Esophagus squamous epithelium (tissue), 5 donors: ENCODE results near the gene TMEM236. TPM values are rescaled to one million over a fixed set of nuclear protein-coding genes. Genes with fewer than 3 reads are reported as not detected.

Experiments used
- DNase-seq: peaks from one replicate; lab custom pipeline; 2025; lab: John Stamatoyannopoulos, UW
- H3K27ac ChIP-seq, 4 donors: fragments of 200-600 bp; sonication (generic); one replicate each; pipeline ENCODE4 v1.5.1; 2016 to 2019; ENCODE audit warnings: mild to moderate bottlenecking in 1 of 4
- H3K27me3 ChIP-seq, 4 donors: fragments of 200-600 bp; sonication (generic); 1 replicate in 3 of 4; 2 replicates in 1 of 4; pipeline versions ENCODE4 v1.5.1 to v1.6.0; 2017 to 2021; ENCODE audit warnings: antibody characterized with exemption in 1 of 4
- H3K36me3 ChIP-seq, 3 donors: fragments of 200-600 bp; sonication (generic); one replicate each; pipeline ENCODE4 v1.5.1; 2016 to 2019
- H3K4me1 ChIP-seq, 3 donors: fragments of 200-600 bp; sonication (generic); one replicate each; pipeline ENCODE4 v1.5.1; 2017 to 2019
- H3K4me3 ChIP-seq, 4 donors: fragments of 200-600 bp; sonication (generic); 1 replicate in 3 of 4; 2 replicates in 1 of 4; pipeline ENCODE4 v1.5.1; 2016 to 2019; ENCODE audit warnings: mild to moderate bottlenecking in 2 of 4, moderate library complexity in 1 of 4
- H3K9me3 ChIP-seq, 3 donors: fragments of 200-600 bp; sonication (generic); one replicate each; pipeline ENCODE4 v1.5.1; 2016 to 2019
- CTCF ChIP-seq, 6 experiments: fragments of 450-650 bp in 4 of 6; fragments of 200-600 bp in 2 of 6; sonication (generic) in 2 of 6; IDR thresholded peaks; one replicate each; pipeline ENCODE4 v1.5.1; 2016 to 2019; ENCODE audit warnings: antibody characterized with exemption in 6 of 6, mild to moderate bottlenecking in 4 of 6, moderate library complexity in 4 of 6
- POLR2A ChIP-seq, 4 donors: fragments of 450-650 bp; IDR thresholded peaks; one replicate each; pipeline ENCODE4 v1.6.1; 2017; ENCODE audit warnings: antibody characterized with exemption in 4 of 4, mild to moderate bottlenecking in 4 of 4, moderate library complexity in 3 of 4
- WGBS, 2 donors: methylation state at CpG; one replicate each; pipeline ENCODE4 v1.1.5; 2018; 5-methylcytosine and 5-hydroxymethylcytosine counted together
- intact Hi-C: fragments of 100-400 bp; cut with DNase I; formaldehyde crosslinking; loops from one replicate; pipeline ENCODE4 v1.15.0; 2022
- total RNA-seq, 4 donors: library from RNA; depleted of rRNA; stranded (reverse); fragments of >200 nt; gene quantifications; one replicate each; pipeline ENCODE4 v1.1.0, GENCODE V29; 2016
- donor health status: DM: yes; HTN: yes; CAD: no.

The TMEM236 gene
- total RNA-seq, 4 donors from 2014 or later, result 0.04 to 0.76 (median 0.15) TPM

- no peak for TF ChIP-seq POLR2A (IDR thresholded peaks at IDR 0.05)
- no peaks in the 10 kb centered on the region for H3K9me3 ChIP-seq
- no peaks in the 10 kb centered on the region for H3K4me1 ChIP-seq
- no peak overlapping the region for H3K4me3 ChIP-seq
- no peaks in the 10 kb centered on the region for H3K27me3 ChIP-seq
- H3K36me3 ChIP-seq, result no peaks in the 10 kb centered on the region
- H3K27ac ChIP-seq, result no peak overlapping the region
- DNase-seq, result no peak
- WGBS, 2 donors, result 73 to 84% methylated on average over 6 of the region's 6 CpGs
- intact Hi-C loops, result no loop called here
Observed at GRCh38 chr10:17729630-17730029, 22.4 kb upstream of the TMEM236 start.

GRCh38 chr10:17730667-17731066 lies 21.3 kb upstream of the TMEM236 start:
- 72 to 73% methylated on average over 7 to 8 of the region's 8 CpGs for WGBS, 2 donors
- H3K36me3 ChIP-seq, result no peaks in the 10 kb centered on the region

GRCh38 chr10:17731331-17732020 lies 20.5 kb upstream of the TMEM236 start:
- no peak overlapping the region for H3K27ac ChIP-seq
- WGBS, 2 donors, result 47 to 54% methylated on average over 4 of the region's 4 CpGs

More at GRCh38 chr10:17730667-17731066, 21.3 kb upstream of the TMEM236 start:
- Histone ChIP-seq H3K4me3 (no peak overlapping the region), H3K4me1 (no peaks in the 10 kb centered on the region), H3K27me3 (no peaks in the 10 kb centered on the region), H3K9me3 (no peaks in the 10 kb centered on the region), H3K27ac (no peak overlapping the region)
- no peak for DNase-seq
- TF ChIP-seq POLR2A (IDR thresholded peaks at IDR 0.05), result no peak
- TF ChIP-seq CTCF (IDR thresholded peaks at IDR 0.05), result no peak
- intact Hi-C loops, result no loop called here

GRCh38 chr10:17733620-17734019 lies 18.4 kb upstream of the TMEM236 start:
- no peak overlapping the region for H3K4me3 ChIP-seq
- H3K36me3 ChIP-seq, result no peaks in the 10 kb centered on the region
- WGBS, 2 donors, result 88 to 92% methylated on average over 6 of the region's 6 CpGs
- intact Hi-C loops, result no loop called here
- H3K27me3 ChIP-seq, result no peaks in the 10 kb centered on the region
- no peaks in the 10 kb centered on the region for H3K9me3 ChIP-seq
- no peak for DNase-seq
- peaks cover 0 to 7% (median 0%) of the 10 kb centered on the region in 3 donors for H3K4me1 ChIP-seq
- H3K27ac ChIP-seq, result no peak overlapping the region
- TF ChIP-seq POLR2A (IDR thresholded peaks at IDR 0.05) (no peak), CTCF (IDR thresholded peaks at IDR 0.05) (no peak)

More at GRCh38 chr10:17731331-17732020, 20.5 kb upstream of the TMEM236 start:
- no peaks in the 10 kb centered on the region for H3K4me1 ChIP-seq
- intact Hi-C loops, result no loop called here
- no peak overlapping the region for H3K4me3 ChIP-seq
- TF ChIP-seq CTCF (IDR thresholded peaks at IDR 0.05) (no peak), POLR2A (IDR thresholded peaks at IDR 0.05) (no peak)
- H3K9me3 ChIP-seq, result no peaks in the 10 kb centered on the region
- no peaks in the 10 kb centered on the region for H3K27me3 ChIP-seq
- H3K36me3 ChIP-seq, result no peaks in the 10 kb centered on the region
- no peak for DNase-seq

- Histone ChIP-seq H3K27me3 (no peaks in the 10 kb centered on the region), H3K4me3 (no peak overlapping the region), H3K36me3 (no peaks in the 10 kb centered on the region), H3K9me3 (no peaks in the 10 kb centered on the region), H3K4me1 (peaks cover 0 to 7% (median 0%) of the 10 kb centered on the region in 3 donors), H3K27ac (no peak overlapping the region)
- intact Hi-C loops, result no loop called here
- TF ChIP-seq CTCF (IDR thresholded peaks at IDR 0.05) (no peak), POLR2A (IDR thresholded peaks at IDR 0.05) (no peak)
- 81 to 85% methylated on average over 9 of the region's 9 CpGs for WGBS, 2 donors
- no peak for DNase-seq
Observed at GRCh38 chr10:17734432-17735080, 17.4 kb upstream of the TMEM236 start.
